Esophagus squamous epithelium (tissue), 5 donors: ENCODE measurements around the gene SENP6. TPM values are rescaled to one million over a fixed set of nuclear protein-coding genes. Genes with fewer than 3 reads are reported as not detected.

Experiments used
- DNase-seq: peaks from one replicate; lab custom pipeline; 2025; lab: John Stamatoyannopoulos, UW
- H3K27ac ChIP-seq, 4 donors: fragments of 200-600 bp; sonication (generic); one replicate each; pipeline ENCODE4 v1.5.1; 2016 to 2019; ENCODE audit warnings: mild to moderate bottlenecking in 1 of 4
- H3K27me3 ChIP-seq, 4 donors: fragments of 200-600 bp; sonication (generic); 1 replicate in 3 of 4; 2 replicates in 1 of 4; pipeline versions ENCODE4 v1.5.1 to v1.6.0; 2017 to 2021; ENCODE audit warnings: antibody characterized with exemption in 1 of 4
- H3K36me3 ChIP-seq, 3 donors: fragments of 200-600 bp; sonication (generic); one replicate each; pipeline ENCODE4 v1.5.1; 2016 to 2019
- H3K4me1 ChIP-seq, 3 donors: fragments of 200-600 bp; sonication (generic); one replicate each; pipeline ENCODE4 v1.5.1; 2017 to 2019
- H3K4me3 ChIP-seq, 4 donors: fragments of 200-600 bp; sonication (generic); 1 replicate in 3 of 4; 2 replicates in 1 of 4; pipeline ENCODE4 v1.5.1; 2016 to 2019; ENCODE audit warnings: mild to moderate bottlenecking in 2 of 4, moderate library complexity in 1 of 4
- H3K9me3 ChIP-seq, 3 donors: fragments of 200-600 bp; sonication (generic); one replicate each; pipeline ENCODE4 v1.5.1; 2016 to 2019
- CTCF ChIP-seq, 6 experiments: fragments of 450-650 bp in 4 of 6; fragments of 200-600 bp in 2 of 6; sonication (generic) in 2 of 6; IDR thresholded peaks; one replicate each; pipeline ENCODE4 v1.5.1; 2016 to 2019; ENCODE audit warnings: antibody characterized with exemption in 6 of 6, mild to moderate bottlenecking in 4 of 6, moderate library complexity in 4 of 6
- POLR2A ChIP-seq, 4 donors: fragments of 450-650 bp; IDR thresholded peaks; one replicate each; pipeline ENCODE4 v1.6.1; 2017; ENCODE audit warnings: antibody characterized with exemption in 4 of 4, mild to moderate bottlenecking in 4 of 4, moderate library complexity in 3 of 4
- WGBS, 2 donors: methylation state at CpG; one replicate each; pipeline ENCODE4 v1.1.5; 2018; 5-methylcytosine and 5-hydroxymethylcytosine counted together
- intact Hi-C: fragments of 100-400 bp; cut with DNase I; formaldehyde crosslinking; loops from one replicate; pipeline ENCODE4 v1.15.0; 2022
- total RNA-seq, 4 donors: library from RNA; depleted of rRNA; stranded (reverse); fragments of >200 nt; gene quantifications; one replicate each; pipeline ENCODE4 v1.1.0, GENCODE V29; 2016
- donor health status: DM: yes; HTN: yes; CAD: no.

SENP6 gene
- total RNA-seq, result 100 to 1,000 TPM in 1 of 4 donors, 10 to 100 TPM in 3; 45.5 to 104 (median 66.1) TPM

- intact Hi-C loops, result no loop called here
- 0 to 1% methylated on average over 12 to 23 of the region's 76 CpGs for WGBS, 2 donors
Measured at GRCh38 chr6:75601304-75602245, at the start of gene SENP6. SENP6 (plus strand) TSS chr6:75601880; CDS start chr6:75602525, 645 bp downstream.

GRCh38 chr6:75556240-75556639 is 45.4 kb upstream of the SENP6 start:
- no peaks in the 10 kb centered on the region for H3K27me3 ChIP-seq
- no peaks in the 10 kb centered on the region for H3K9me3 ChIP-seq
- H3K27ac ChIP-seq, result no peak overlapping the region
- WGBS, 2 donors, result 71 to 88% methylated on average over 1 to 5 of the region's 5 CpGs
- TF ChIP-seq CTCF (IDR thresholded peaks at IDR 0.05), result no peak
- no peak for TF ChIP-seq POLR2A (IDR thresholded peaks at IDR 0.05)
- H3K4me1 ChIP-seq, result no peaks in the 10 kb centered on the region
- H3K36me3 ChIP-seq, result no peaks in the 10 kb centered on the region
- intact Hi-C loops, result no loop called here
- H3K4me3 ChIP-seq, result no peak overlapping the region
- DNase-seq, result no peak

More at GRCh38 chr6:75601304-75602245, at the start of gene SENP6:
- TF ChIP-seq CTCF (IDR thresholded peaks at IDR 0.05) (no peak), POLR2A (IDR thresholded peaks at IDR 0.05) (peak in 2 of 4 donors; percentile 85 to 87)
- no peaks in the 10 kb centered on the region for H3K27me3 ChIP-seq
- no peaks in the 10 kb centered on the region for H3K9me3 ChIP-seq
- peak within 1 kb of the TSS; percentile 97 to 98 (median 98) for H3K27ac ChIP-seq
- H3K4me3 ChIP-seq, result peak within 1 kb of the TSS; percentile 73 to 92 (median 88)
- DNase-seq, result peak; percentile 34
- peaks cover 5 to 68% (median 21%) of the 10 kb centered on the region in 3 donors for H3K4me1 ChIP-seq
- no peaks in the 10 kb centered on the region for H3K36me3 ChIP-seq

GRCh38 chr6:75557068-75557467 is 44.6 kb upstream of the SENP6 start:
- Histone ChIP-seq H3K4me1 (no peaks in the 10 kb centered on the region), H3K27me3 (no peaks in the 10 kb centered on the region), H3K4me3 (no peak overlapping the region), H3K36me3 (no peaks in the 10 kb centered on the region), H3K9me3 (no peaks in the 10 kb centered on the region), H3K27ac (no peak overlapping the region)
- no peak for TF ChIP-seq CTCF (IDR thresholded peaks at IDR 0.05)
- TF ChIP-seq POLR2A (IDR thresholded peaks at IDR 0.05), result no peak
- 71 to 82% methylated on average over 1 of the region's 1 CpG for WGBS, 2 donors
- intact Hi-C loops, result no loop called here
- DNase-seq, result no peak

GRCh38 chr6:75563032-75563431 is 38.6 kb upstream of the SENP6 start:
- TF ChIP-seq POLR2A (IDR thresholded peaks at IDR 0.05) (no peak), CTCF (IDR thresholded peaks at IDR 0.05) (peak in 2 of 6 experiments; percentile 9 to 29)
- Histone ChIP-seq H3K4me3 (no peak overlapping the region), H3K9me3 (no peaks in the 10 kb centered on the region), H3K36me3 (no peaks in the 10 kb centered on the region), H3K27me3 (peaks cover 0 to 3% (median 0%) of the 10 kb centered on the region in 4 donors), H3K4me1 (no peaks in the 10 kb centered on the region), H3K27ac (no peak overlapping the region)
- intact Hi-C loops, result no loop called here
- no peak for DNase-seq
- WGBS, 2 donors, result 0 to 33% methylated on average over 1 of the region's 1 CpG

GRCh38 chr6:75566137-75566767 is 35.4 kb upstream of the SENP6 start:
- no peak for DNase-seq
- 90 to 92% methylated on average over 2 of the region's 2 CpGs for WGBS, 2 donors
- H3K27ac ChIP-seq, result no peak overlapping the region
- H3K27me3 ChIP-seq, result peaks cover 0 to 3% (median 0%) of the 10 kb centered on the region in 4 donors
- no peaks in the 10 kb centered on the region for H3K4me1 ChIP-seq
- no peak for TF ChIP-seq POLR2A (IDR thresholded peaks at IDR 0.05)
- TF ChIP-seq CTCF (IDR thresholded peaks at IDR 0.05), result no peak
- H3K9me3 ChIP-seq, result no peaks in the 10 kb centered on the region
- intact Hi-C loops, result no loop called here
- no peaks in the 10 kb centered on the region for H3K36me3 ChIP-seq
- H3K4me3 ChIP-seq, result no peak overlapping the region
